CD4-positive, alpha-beta T cell treated with Interferon alpha-2 for 1 hour (primary cell): ENCODE data around the gene BPIFA1.

Experiments used
- DNase-seq, 2 donors: peaks; one replicate each; pipeline ENCODE4 v3.0.0-alpha.2; 2020 to 2022

BPIFA1 gene

GRCh38 chr20:33240923-33241322 lies 5.1 kb downstream of the BPIFA1 start:
- DNase-seq: no peak

- DNase-seq: no peak
These were observed 6.7 kb downstream of the BPIFA1 start for GRCh38 chr20:33242319-33243100.

GRCh38 chr20:33246077-33246476 lies 10.3 kb downstream of the BPIFA1 start:
- DNase-seq: no peak

- DNase-seq: no peak
These were observed 13.7 kb downstream of the BPIFA1 start for GRCh38 chr20:33249456-33249855.

- no peak for DNase-seq
These were observed 14.9 kb downstream of the BPIFA1 start for GRCh38 chr20:33250666-33251065.

- DNase-seq: no peak
These were observed 15.7 kb downstream of the BPIFA1 start for GRCh38 chr20:33251496-33251895.

- DNase-seq: no peak
These were observed 16.7 kb downstream of the BPIFA1 start for GRCh38 chr20:33252460-33252859.

- DNase-seq: no peak
These were observed 19.2 kb downstream of the BPIFA1 start for GRCh38 chr20:33255005-33255404.

GRCh38 chr20:33257237-33257636 lies 21.4 kb downstream of the BPIFA1 start:
- no peak for DNase-seq

GRCh38 chr20:33259371-33259770 lies 23.6 kb downstream of the BPIFA1 start:
- no peak for DNase-seq

- no peak for DNase-seq
These were observed 25.7 kb downstream of the BPIFA1 start for GRCh38 chr20:33261465-33261864.

- DNase-seq: peak in 1 of 2 donors; percentile 3
These were observed 26.9 kb downstream of the BPIFA1 start for GRCh38 chr20:33262658-33263065.

- no peak for DNase-seq
These were observed 28.0 kb downstream of the BPIFA1 start for GRCh38 chr20:33263784-33264183.

- DNase-seq: no peak
These were observed 31.9 kb downstream of the BPIFA1 start for GRCh38 chr20:33267701-33268100.

GRCh38 chr20:33272155-33272873 lies 36.5 kb downstream of the BPIFA1 start:
- DNase-seq: no peak

GRCh38 chr20:33273117-33273851 lies 37.5 kb downstream of the BPIFA1 start:
- no peak for DNase-seq

GRCh38 chr20:33275215-33275614 lies 39.4 kb downstream of the BPIFA1 start:
- DNase-seq: no peak

- DNase-seq: no peak
These were observed 40.1 kb downstream of the BPIFA1 start for GRCh38 chr20:33275871-33276270.

GRCh38 chr20:33276303-33277113 lies 40.7 kb downstream of the BPIFA1 start:
- no peak for DNase-seq

GRCh38 chr20:33277471-33278441 lies 42.0 kb downstream of the BPIFA1 start:
- DNase-seq: no peak

- DNase-seq: no peak
These were observed 42.9 kb downstream of the BPIFA1 start for GRCh38 chr20:33278700-33279099.
